Stimulated activated CD8-positive, alpha-beta memory T cell treated with anti-CD3 and anti-CD28 coated beads, Interleukin-15, amount 100 ng/mL, for 1 hour (primary cell): ENCODE results near the gene HELZ2.

Experiments used
- DNase-seq: peaks from one replicate; pipeline ENCODE4 v3.0.0-alpha.2; 2020; ENCODE audit warnings: low read depth

HELZ2 gene

DNA sequence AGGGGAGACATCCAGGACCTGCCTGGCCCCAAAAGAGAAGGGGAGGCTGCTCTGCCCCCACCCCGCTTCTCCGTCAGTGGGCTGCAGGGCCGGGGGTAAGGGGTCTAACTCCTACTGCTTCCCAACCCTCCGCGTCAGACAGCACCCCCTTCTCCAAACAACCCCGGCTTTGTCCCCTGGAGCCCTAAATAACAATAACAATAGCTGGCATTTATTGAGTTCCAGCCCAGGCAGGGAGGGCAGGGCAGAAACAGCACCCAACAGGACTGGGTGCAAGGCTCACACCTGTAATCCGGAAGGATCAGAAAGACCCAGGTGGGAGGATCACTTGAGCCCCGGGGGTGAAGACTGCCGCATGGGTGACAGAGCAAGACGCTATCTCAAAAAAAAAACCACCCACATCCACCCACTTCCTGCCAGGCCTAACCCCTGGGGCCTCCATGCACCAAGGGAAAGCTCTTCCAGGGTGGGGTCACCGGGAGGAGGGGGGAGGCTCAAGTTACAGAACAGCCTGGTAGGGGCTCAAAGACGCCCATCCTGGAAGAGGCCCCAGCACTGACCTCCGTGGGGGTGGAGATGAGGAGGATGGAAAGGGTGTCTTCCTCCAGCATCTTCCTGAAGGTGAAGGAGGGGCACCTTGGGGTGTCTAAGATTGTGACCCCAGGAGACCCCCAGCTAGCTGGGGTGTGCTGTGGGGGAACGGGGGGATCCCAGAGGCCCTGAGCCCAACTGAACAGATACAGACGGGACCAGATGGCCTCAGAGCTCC lies 21.4 kb downstream of the HELZ2 start:
- DNase-seq = no peak

DNA sequence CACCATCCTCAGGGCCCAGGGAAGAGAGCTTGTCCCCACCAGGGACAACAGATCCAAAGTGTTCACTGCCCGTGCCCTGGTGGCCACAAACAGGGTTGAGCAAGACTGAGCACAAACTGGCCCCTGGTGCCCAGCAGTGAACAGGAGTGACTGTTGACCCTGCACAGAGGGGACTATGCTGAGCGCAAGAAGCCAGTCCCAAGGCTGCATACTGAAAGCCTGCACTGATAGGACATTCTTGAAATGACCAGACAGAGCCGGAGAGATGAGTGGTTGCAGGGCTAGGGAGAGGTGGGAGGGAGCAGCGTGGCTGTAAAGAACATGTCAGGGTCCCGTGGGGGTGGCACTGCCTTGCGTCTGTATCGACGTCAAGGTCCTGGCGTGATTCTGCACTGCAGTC lies 23.0 kb downstream of the HELZ2 start:
- DNase-seq = no peak

DNA sequence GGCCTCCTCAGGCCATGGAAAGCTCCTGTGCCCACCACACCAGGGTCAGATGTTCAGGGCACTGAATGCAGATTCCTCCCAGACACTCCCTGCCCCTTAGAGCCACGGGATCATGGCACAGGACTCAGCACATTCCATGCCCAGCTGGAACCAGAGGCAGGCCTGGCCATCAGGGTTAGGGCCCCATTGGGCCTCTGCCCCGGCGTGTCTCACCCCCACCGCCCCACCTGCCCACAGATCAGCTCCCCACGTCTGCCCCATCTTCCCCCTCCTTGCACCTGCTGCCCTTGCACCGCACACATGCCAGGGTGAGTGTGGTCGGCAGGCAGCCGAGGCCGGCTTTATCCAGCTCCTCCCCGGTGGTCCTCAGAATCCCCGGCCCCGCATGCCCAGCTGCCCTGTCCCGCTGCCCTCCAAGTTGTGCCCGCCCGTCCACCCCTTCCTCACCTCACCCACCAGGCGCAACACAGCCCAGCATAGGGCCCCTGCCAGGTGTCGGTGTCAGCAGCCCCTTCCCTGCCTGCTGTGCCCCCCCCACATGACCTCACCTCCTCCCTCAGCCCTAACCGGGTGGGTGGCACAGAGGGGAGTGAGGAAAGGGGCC lies 24.3 kb downstream of the HELZ2 start:
- no peak for DNase-seq

- no peak for DNase-seq
Observed at GRCh38 chr20:63549019-63549418, 25.0 kb downstream of the HELZ2 start.

- no peak for DNase-seq
Observed at GRCh38 chr20:63548542-63548941, 25.5 kb downstream of the HELZ2 start.

- DNase-seq = no peak
Observed at GRCh38 chr20:63547725-63548480, 26.1 kb downstream of the HELZ2 start, which contains the start of gene SRMS. TSS of gene SRMS (minus strand) at chr20:63547749. CDS start at chr20:63547463, 286 bp downstream.

GRCh38 chr20:63546956-63547724 lies 26.9 kb downstream of the HELZ2 start:
- DNase-seq = no peak

DNA sequence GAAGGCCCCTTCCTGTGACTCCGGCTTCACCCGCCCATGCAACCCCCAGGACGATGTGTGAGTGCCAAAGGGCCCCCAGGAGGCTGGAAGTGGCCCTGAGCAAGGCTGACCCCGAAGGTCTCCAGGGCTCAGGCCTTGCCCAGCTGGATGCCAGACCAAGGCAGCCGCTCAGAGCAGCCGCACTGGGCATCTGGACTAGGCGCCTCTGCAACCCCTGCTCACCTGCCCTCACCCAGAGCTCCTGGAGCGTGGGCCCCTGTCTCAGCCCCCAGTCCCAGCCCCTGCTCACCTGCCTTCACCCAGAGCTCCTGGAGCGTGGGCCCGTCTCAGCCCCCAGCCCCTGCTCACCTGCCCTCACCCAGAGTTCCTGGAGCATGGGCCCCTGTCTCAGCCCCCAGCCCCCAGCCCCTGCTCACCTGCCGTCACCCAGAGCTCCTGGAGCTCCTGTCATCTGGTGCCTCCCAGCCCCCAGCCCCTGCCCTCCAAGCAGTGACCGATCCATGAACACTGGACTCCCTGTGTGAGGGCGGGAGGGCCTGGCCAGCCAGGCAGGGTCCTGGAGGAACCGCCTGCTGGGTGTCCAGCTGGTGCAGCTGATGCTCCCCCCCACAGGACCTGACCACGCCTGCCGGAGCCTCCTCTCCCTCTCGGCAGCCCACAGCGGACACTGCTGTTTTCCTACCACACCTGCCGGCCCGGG lies 27.6 kb downstream of the HELZ2 start:
- DNase-seq = no peak

DNA sequence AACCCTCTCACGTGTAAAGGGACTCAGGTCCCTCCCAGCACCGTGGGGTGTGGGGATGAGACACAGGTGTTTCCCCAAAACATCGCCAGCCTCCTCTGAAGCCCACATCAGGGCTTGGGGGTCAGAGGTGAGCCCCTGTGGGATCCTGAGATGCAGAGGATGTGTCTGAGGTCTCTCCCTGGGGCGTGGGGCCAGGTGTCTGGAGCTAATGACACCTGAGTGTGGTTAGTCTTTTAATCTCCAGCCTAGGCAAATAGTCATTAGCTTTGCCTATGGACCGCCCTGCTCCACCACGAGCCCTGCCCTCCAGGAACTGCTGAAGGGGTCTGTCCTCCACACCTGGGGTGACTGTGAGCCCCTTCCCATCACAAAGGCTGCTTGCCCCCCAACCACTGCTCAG lies 28.2 kb downstream of the HELZ2 start:
- DNase-seq = no peak

- DNase-seq = no peak
Observed at GRCh38 chr20:63544958-63545516, 29.0 kb downstream of the HELZ2 start.

GRCh38 chr20:63544241-63544957 lies 29.6 kb downstream of the HELZ2 start:
- no peak for DNase-seq

DNA sequence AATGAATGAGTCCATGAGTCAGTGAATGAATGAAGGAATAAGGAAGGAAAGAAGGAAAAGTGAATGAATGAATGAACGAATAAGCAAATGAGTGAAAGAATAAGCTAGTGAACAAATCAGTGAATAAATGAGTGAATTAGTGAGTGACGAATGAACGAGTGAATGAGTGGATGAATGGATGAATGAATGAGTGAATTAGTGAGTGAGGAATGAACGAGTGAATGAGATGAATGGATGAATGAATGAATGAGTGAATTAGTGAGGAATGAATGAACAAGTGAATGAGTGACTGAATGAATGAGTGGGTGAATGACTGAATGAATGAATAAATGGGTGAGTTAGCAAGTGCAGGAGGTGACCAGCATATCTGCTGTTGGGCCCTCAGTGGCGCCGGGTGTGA lies 30.3 kb downstream of the HELZ2 start:
- DNase-seq = no peak

- DNase-seq = no peak
Observed at GRCh38 chr20:63543131-63543530, 30.9 kb downstream of the HELZ2 start.

GRCh38 chr20:63542696-63543095 lies 31.3 kb downstream of the HELZ2 start:
- no peak for DNase-seq

DNA sequence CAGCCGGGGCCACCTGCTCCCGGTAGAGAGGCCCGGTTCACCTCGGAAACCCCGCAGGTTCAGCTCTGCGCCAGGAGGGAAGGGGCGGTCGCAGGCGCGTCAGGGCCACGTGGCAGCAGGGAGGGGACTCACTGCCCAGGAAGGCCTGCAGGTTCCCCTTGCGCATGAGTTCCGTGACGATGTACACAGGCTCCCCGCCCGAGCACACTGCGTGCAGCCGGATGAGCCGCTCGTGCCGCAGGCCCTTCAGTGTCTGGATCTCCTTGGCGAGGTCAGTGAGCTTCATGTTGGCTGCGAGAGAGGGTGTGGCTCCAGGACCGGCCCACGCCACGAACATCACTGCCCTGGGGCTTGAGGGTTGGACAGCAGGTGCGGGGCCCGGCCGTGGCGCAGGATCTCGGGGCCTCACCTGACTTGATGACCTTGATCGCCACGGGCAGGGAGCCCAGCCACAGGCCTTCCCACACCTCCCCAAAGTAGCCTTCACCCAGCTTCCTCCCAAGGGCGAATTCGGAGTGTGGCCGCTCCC lies 31.9 kb downstream of the HELZ2 start:
- no peak for DNase-seq

- DNase-seq = no peak
Observed at GRCh38 chr20:63541371-63541770, 32.7 kb downstream of the HELZ2 start.

DNA sequence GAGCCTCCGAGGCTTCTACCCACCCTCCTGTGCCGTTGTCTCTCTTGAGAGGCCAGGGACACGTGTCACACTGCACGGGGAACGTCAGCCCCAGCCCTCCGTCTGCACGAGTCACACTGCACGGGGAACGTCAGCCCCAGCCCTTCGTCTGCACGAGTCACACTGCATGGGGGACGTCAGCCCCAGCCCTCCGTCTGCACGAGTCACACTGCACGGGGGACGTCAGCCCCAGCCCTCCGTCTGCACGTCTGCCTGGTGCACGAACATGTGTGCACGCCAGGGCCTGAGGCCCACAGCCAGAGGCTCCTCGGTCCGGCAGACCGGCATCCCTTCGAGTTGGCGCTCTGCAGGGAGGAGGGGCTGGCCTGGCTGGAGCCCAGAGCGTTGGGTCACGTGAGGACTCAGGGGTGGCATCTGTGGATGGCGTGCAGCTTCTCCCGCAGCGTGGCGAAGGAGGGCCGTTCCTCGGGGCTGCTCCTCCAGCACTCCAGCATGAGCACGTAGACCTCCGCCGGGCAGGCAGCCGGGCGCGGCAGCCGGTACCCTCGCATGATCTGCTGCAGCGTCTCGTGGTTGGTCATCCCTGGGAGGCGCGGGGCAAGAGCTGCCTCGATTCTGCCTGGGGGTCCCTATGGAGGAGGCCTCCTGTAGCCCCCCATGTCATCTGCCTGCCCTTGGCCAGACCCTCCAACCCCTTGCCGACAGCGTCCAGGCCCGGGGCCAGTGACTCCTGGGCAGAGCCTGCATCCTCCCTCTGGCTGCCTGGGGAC lies 33.4 kb downstream of the HELZ2 start:
- DNase-seq = no peak

DNA sequence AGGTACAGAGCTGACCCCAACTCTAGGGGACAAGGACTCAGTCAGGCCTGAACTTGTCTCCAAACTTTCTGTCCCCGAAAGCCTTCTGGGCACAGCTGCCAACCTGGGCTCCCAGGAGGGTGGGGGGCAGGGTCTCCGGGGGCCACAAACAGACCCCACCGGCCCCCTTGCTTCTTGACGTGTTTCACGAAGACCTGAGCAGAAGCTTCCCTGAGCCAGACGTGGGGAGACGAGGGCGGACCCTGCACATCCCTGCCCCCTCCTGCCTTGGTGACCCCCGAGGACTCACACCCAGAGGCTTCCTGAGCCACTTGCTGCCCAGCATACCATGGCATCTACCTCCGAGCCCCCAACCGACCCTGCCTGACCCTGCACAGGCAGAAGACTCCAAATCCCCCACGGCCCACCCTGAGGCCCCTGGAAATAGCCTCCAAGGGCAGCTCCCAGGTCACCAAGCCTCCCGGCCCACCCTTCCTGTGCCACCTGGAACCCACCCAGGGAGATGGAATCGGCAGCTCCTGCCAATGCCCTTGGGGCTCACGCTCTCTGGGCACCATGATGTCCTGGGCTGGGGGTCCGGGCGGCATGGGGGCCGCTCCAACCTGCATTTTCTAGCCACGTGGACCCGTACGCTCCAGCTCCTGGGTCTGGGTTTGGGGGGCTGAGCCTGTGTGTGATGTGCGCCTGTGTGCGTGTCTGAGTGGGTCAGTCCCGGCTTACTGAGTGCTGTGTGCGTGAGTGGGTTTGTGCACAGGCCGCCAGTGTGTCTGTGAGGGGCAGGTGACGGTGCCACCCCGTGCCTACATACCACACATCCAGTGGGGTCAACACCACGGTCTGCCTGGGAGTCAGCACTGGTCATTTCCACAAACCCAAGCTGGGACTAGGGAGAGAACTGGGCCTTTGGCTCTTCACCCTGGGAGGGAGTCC lies 34.3 kb downstream of the HELZ2 start:
- no peak for DNase-seq

DNA sequence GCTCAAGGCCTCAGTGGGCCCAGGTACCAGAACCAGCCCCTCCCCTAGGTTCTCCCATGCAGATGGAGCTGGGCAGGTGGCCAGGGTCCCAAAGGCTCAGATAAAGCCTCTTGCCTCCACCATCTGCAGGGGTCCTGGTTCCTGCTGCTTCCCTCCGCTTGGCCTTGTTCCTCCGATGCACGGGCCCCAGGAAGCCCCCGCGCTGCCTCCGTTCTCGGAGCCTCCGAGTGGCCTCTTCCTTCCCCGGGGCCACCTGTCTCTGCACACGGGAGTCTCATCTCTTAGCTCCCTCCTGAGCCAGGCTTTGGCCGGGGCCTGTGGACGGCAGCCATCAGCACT lies 35.0 kb downstream of the HELZ2 start:
- DNase-seq = no peak
